ENCODE data around the gene CNRIP1.

GRCh38 chr2:68244456-68244855, 75.3 kb downstream of the CNRIP1 start:
- TF ChIP-seq POLR2AphosphoS5 (IDR thresholded peaks at IDR 0.05) (no peak), CTCF (IDR thresholded peaks at IDR 0.05) (peak; percentile 35 to 37 (median 36)), POLR2A (IDR thresholded peaks at IDR 0.05; ENCODE audit: low read depth) (no peak)
